NCI-H526 treated with DMSO at 0.1 percent for 48 hours (cell line): ENCODE results near the gene SLC1A5.

Experiments
- DNase-seq: peaks from one replicate; lab custom pipeline; 2025; lab: John Stamatoyannopoulos, UW

SLC1A5 gene

DNA sequence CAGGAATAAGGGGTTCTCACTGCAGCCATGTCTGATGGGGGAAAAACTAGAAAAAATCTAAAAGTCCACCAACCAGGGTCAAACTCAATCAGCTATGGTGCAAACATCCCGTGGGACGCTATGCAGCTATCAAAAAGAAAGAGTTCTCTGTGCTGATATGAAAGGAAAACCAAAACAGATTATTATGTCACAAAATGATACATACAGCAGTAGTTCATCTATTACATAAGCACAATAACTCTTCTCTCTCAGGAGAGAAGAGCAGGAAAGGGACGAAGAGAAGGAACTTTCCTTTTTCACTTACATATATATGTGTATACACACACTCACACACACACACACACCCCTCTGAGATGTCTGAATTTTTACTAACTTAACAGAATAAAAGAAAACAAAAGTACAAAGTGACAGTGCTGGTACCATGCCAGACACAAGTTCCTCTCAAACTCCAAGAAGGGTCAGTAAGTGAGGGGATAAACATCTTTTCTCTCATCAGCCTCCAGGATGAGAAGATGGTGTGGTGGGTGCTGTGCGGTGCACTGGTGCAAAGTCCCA lies 45.4 kb downstream of the SLC1A5 start:
- no peak for DNase-seq

DNA sequence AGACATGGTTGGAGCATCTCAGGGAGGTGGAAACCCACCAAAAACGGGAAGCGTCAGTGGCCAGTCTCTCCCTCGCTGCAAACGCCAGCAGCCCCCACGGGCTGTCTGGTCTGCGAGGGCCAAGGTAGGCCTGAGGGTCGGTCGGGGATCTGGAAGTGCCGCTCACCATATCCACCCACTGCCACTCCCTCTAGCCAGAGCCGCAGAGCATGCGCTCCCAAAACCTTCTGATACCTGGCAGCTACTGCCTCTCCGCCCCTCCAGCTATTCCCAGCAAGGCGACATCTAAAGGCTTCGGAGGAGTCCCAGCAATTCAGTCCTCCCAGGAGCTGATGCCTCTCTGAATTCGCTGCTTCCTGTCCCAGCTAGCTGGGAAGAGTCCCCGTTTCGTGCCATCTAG lies 46.9 kb downstream of the SLC1A5 start:
- no peak for DNase-seq

DNA sequence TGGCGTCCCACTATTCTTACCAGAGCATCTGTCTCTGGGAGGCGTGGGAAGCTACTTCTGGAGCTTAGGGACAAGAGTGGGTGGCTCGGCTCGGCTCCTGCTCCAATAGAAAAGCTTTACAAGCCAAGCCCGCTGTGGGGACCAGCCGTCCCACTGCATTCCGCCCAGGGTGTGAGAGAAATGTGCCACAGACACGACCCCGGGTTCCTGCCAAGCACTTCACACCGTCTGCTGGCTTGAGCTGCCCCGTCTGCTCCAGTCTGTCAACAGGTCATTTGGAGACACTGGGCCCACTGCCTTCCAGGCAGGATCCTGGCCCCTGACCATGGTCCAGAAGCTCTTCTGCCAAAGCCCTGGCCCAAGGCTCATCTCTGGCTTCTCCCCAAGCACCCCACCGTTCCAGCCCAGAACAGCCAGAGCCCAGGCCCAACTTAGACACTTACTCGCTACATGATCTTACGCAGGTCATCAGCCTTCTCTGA lies 49.1 kb downstream of the SLC1A5 start:
- DNase-seq, result no peak

DNA sequence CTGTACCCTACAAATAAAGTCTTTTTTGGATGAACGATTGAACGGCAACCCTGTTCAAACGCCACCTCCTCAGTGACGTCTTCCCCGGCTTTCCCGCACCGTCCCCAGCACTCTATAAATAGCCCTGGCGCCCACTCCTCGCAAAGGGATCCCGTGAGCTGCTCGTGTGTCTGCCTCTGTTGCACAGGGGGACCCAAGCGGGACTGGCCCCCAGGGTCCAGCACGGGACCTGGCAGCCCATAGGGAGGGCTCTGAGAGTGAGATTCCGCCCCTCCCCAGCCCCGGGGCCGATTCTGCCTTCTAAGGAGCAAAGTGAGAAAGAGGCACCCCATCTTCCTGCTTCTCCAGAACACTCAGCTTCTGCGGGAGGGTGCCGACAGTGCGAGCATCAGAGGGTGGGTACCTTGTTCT lies 50.6 kb downstream of the SLC1A5 start:
- DNase-seq, result no peak

DNA sequence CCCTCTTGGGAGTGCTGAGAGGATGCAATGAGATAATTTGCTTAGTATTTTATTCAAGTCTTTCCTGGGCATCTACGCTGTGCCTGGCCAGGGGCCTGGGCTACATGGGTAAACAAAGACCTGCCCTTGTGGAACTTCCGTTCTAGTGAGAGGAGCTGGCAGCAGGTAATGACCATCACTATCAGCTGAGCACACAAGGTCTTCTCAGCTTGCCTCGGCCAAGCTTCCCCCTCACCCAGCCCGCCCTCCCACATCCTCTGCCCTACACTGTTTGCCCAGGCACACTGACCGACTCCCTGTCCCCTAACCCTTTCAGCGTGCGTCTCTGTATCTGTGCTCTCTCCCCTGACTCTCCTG lies 51.1 kb downstream of the SLC1A5 start:
- DNase-seq, result no peak

DNA sequence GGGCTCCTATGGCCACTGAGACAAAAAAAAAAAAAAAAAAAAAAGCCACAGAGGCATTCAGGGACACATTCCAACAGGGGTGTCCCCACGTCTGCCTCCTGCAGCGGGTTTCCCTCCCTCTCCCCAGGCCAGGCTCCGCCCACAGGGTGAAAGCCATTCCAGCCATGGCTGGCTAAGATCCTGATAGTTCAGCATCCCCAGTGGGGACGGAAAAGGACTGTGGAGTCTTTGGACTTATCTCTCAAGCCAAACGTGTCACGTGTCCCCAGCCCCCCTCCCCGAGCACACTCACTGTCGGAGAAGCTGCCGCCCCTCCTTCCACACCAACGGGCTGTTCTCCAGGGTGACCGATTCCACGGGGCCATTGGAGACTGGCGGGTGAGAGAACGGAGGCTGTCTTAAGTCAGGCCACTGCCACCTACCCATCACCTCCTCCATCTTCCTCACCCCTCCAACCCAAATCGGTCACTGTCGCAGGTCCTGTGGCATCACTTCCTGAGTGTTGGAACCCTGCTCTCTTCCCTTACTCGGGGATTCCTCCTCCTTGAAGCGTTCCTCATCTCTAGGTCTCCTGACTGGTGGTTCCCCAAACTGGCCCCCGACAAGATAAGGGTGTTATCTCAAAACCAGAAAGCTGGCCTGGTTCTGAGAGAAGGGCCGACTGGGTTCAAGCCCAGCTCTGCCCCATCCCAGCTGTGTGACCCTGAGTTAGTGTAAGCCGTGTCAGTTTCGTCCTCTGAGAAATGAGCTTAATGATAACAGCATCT lies 51.7 kb downstream of the SLC1A5 start:
- no peak for DNase-seq

DNA sequence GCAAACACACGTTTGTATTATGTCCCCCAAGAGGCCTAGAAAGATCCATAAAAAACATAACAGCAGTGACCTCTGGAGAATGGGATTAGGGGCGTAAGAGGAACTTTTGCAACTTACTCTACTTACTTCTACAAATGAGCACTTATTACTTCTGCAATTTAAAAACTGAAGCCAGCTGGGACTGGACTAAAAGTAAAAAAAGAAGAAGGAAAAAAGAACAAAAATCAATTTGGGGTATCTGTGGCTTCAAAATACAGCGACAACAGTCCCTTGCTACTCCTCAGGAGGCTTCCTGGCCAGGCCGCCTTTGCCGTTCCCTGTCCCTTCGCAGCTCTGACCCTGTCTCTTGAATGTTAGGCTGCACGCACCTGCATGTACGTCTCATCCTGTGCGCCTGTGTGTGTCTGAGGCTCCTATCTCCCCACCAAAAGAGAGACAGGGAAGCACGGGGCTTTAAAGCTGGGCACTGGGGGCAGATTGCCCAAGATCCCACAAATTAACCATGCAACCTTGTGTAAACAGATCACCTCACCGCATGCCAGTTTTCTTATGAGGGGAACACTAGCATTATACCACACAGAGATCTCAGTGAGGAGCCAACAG lies 54.6 kb downstream of the SLC1A5 start:
- DNase-seq, result no peak

DNA sequence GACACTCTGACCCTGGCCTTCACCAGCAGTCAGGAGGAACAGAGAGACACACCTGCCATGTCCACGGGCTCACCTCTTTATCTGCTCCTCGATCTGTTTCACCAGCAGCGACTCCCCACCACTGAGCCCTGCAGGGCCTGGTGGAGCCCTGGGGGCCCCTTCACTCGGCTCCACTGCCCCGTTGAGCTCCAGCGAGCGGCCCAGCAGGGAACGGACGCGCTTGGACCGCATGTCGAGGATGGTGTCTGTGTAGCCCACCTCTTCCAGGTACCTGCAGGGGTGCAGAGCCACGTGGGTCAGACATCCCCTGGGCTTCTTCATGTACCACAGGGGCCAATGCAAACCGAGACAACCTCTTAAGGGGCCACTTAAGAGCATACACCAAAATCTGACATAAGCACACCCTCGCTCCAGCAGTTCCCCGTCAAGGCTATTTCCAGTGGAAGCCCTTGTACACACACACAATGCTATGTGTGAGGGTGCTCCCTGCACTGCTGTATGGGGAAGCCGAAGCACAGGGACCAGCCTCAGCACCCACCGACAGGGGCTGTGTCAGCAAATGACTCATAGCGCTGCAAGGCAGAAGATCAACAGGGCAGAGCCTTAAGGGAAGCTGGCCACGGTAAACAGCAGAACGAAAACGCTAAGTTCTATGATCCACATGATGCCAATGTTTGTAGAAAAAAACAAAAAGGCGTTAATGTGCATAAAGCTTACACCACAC lies 55.3 kb downstream of the SLC1A5 start:
- DNase-seq, result no peak

DNA sequence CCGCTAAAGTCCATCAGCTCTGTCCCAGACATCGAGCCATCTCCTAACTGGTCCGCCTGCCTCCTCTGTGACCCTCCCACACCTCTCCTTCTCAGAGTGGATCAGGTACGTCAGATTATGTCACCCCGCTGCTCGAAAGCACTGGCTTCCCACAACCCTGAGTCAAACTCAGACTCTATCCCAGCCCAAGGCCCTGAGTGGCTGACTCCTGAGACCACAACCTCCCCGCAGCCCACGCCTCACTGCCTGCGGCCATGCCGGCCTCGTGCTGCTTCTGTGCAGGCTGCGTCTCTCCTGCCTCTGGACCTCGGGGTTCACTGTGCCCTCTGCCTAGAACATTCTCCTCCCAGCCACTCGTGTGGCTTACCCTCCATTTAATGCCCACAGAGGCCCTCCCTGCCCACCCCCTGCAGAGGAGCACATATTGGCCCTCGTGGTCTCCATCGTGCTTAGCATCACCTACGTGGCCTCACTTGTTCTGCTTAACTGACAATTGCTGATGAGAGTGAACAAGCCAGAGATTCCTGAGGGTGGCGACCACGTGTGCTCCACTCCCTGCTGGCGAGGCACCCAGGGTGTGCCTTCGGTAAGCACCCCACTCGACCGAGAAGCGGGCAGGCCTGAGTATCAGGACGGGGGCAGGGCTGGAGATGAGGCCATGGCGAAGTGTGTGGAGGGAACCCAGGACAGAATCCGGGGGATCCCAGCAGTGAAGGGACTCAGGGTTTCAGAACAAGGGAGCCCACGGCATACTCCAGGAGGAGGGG lies 56.0 kb downstream of the SLC1A5 start:
- no peak for DNase-seq

DNA sequence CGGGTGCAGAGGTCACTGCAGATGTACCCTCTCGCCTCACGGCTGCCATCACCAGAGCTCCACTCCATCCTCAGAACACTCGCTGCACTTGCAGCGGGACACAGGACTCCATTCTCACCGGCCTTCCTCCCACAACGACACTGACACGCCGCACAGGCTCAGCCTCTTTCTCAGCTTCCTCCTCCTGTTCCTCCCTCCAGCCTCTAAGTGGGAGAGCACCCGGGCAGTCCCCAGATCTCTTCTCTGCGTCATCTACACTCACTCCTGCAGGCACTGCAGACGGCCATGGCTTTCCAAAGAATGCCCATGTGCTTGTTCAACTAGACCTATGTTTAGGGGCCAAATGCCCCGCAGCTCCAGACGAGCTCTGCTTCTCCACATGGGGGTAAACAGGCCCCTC lies 56.8 kb downstream of the SLC1A5 start:
- no peak for DNase-seq

DNA sequence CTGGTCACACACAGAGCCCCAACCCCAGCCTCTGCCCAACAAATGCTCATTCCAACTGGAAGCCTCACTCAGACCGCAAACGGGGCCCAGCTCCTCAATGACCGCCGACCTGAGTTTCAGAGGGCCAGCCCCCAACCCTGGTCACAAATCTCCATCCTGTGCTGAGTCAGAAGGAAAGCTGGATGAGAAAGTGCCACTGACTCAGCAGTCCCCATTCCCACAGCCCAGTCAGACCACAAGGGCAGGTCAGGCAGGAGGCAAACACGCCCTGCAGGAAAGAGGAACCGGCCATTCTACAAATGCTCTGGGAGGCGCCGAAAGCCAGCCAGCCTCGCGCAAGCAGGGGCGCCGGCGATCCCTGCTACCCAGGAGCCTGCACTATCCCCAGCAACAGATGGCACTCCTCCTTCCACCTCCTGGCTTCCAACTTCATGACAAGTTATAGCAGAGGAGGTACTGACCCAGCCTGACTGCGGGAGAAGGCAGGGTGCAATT lies 57.3 kb downstream of the SLC1A5 start:
- no peak for DNase-seq

DNA sequence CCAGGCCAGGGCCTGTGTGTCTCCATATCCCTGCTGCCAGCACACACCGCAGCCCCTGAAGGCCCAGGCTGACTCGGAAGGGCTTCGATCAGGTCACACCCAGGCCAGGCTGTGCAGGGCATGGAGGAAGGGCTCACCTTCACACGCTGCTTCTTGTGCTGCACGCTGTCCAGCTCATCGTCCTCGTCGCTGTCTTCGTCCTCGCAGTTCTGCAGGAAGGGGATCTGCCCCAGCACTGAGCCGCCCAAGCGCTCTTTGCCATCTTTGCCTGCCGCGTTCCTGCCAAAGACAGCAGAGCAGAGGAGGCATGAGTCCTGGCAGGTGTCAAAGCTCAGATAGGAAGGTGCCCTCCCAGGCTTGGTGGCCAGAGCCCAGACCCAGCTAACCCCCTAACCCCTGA lies 57.8 kb downstream of the SLC1A5 start:
- DNase-seq, result no peak

DNA sequence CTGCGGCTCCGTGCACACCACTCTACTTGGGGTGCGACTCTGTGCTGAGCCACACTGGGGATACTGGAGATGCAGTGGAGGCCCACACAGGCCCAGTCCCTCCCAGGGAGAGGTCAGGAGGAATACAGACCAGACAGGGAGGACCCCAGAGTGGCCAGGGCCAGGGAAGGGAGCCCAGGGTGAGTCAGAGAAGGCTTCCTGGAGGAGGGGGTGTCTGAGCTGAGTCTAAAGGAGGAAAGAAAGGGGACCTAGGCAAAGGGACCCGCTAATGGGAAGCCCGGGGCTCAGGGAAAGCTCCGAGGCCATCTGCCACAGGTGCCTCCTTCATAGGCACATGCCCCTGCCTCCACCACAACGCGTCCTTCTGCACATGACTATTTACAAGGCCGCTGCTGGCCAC lies 58.2 kb downstream of the SLC1A5 start:
- no peak for DNase-seq

DNA sequence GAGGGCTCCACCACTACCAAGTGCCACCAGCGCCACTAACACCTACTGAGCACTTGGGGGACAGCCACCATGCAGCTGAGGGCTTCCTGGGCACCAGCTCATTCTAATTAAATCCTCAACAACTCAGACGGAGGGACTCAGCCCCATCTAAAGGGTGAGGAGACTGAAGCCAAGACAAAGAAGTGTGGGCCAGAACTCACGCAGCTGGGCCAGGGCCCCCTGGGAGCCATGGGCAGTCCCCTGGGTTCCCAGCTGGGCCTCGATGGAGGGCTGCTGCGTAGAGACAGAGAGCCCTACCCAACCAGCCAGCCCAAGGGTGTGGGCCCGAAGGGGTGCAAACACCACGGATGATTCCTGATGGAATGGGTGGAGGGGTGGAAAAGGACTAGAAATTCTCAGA lies 58.7 kb downstream of the SLC1A5 start:
- DNase-seq, result no peak

DNA sequence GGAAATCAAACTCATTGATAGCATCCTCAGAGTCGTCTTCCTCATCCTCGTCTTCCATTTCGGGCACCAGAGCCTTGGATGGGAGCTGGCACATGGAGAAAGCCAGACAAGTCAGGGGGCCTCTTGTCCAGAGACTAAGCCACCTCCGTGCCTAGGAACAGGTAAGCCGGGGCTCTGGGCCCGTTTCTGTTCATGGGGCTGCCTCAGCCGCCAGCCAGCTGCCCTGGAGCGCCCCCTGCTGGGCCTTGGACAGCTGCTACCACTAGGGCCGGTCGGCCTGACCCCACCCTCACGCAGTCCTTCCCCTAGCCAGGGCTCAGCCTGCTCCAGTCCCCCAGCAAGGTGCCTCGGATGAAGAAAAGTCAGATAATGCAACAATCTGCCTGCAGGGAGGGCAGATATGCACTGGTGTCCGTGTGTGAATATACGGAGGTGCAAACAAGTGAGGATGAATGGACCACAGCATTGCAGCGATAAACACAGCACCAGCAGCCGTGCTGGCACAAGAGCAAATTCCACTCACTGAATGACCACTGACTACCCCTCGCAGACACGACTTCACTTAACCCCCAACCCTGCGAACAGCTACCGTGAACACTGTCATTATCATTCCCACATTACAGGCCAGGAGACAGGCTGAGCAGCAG lies 59.6 kb downstream of the SLC1A5 start:
- no peak for DNase-seq

DNA sequence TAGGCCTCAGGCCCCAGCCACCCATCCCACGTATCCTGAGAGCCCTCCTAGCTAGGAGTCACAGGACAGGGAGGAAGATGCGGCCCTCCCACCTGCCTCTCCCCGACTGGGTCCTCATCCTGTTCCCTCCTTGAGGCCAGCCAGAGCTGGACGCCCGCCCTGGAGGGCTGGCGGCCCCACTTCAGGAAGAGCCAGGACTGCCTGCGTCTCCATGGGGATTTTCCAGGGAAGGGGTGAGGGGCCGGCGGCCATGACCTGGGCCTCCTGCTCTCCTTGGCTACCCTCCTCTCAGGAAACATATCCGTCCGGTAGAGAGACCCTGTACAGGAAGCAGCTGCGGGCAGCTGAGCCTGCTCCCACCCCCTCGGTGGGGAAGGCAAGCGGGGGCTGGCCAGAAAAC lies 60.2 kb downstream of the SLC1A5 start:
- DNase-seq, result no peak

DNA sequence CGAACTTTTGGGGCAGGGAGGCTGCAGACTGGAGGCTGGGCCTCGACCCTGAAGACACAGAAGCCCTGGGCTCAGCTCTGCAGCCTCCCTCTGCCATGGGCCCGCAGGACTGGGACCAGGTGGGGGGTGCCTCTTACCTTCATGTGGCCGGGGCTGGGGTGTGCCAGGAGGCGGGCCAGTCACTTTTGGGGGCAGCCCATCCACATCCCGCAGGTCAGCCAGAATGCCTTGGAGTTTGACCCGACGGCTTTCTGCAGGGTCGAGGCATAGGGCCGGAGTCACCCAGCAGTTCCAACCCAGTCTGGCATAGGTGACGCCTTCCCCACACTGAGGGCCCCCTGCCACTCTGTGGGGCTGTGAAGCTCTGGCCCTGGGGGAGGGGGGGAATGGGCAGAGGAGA lies 60.6 kb downstream of the SLC1A5 start:
- DNase-seq, result no peak

DNA sequence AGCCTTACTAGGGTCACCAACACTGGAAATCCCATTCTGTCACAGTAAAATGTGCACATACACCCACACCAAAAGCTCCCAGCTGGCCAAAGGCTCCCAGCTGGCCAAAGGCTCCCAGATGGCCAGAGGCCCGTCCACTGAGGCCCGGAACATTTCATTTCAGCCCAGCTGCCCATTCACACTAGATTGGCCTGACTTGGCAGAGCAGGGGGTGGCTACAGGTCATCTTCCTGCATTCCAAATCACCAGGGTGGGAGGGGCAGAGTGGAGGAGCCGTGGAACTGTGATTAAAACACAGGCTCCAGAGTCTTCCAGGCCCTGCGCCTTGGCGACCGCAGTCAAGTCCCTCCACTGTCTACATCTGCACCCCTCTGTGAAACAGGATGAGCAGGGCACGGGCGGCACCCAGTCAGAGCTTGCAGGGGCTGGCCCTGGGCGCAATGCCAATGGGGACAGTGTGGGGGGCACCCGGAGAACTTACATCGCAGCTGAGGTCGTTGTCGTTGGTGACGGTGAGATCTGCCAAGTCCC lies 61.4 kb downstream of the SLC1A5 start:
- no peak for DNase-seq

DNA sequence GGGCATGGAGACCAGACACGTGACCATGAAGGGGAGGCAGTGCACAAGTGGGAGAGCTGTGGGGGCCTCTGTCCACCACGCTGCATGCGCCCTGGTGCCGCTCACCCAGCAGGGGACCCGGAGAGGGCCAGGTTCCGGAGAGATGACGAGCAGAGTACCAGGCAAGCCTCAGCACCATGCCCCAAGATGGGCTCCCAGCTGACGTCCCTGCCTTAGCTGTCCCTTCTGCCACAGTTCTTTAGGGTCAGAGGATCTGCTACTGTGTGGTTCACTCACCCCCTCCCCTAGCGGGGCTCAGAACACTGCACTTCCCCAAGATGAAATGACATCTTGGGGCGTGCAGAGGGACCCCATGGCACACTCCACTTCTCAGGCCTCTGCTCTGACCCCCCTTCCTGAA lies 61.8 kb downstream of the SLC1A5 start:
- no peak for DNase-seq

DNA sequence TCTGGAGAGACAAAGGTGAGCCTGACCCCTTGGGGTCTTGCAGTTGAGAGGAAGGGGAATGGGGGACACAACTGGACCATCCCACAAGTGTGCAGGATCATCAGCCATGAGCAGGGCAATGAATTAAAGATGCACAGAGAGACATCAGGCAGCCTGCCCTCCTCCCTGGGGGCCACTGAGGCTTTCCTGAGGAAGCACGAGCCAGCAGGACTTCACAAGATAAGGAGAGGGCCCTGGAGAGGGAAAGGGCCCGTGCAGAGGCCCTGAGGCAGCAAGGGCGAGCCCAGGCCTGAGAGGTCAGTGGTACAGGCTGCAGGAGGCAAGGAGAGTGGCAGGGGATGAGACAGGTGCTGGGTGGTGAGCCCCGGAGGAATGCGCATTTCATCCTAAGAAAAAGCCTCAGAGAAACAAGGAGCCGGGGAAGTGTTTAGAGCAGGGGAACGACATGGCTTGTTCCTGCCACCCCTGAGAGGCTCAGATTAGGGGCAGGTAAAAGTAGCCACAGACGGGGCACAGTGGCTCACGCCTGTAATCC lies 62.5 kb downstream of the SLC1A5 start:
- no peak for DNase-seq
